Hepatocyte (in vitro differentiated cells): ENCODE measurements around the gene PF4V1.

ENCODE experiments used
- CTCF ChIP-seq: fragments of 200-600 bp; sonication (generic); IDR thresholded peaks from 2 replicates; pipeline ENCODE4 v1.5.1; 2016; ENCODE audit warnings: antibody characterized with exemption, mild to moderate bottlenecking; ENCODE audit not compliant: poor library complexity
- EZH2 ChIP-seq: fragments of 200-600 bp; sonication (generic); IDR thresholded peaks from 2 replicates; pipeline ENCODE4 v1.6.1; 2016; ENCODE audit warnings: antibody characterized with exemption, mild to moderate bottlenecking, borderline replicate concordance

GRCh38 chr4:73844345-73844744, 8.8 kb upstream of the PF4V1 start:
- TF ChIP-seq EZH2 (no peak), CTCF (no peak)
